GM18505 (cell line): ENCODE results near the gene ETS2.

Experiments used
- ATAC-seq: cut with Tn5 transposase; IDR thresholded peaks from one replicate; pipeline ENCODE4 v1.9.1; 2021; ENCODE audit not compliant: unreplicated experiment
- POLR2A ChIP-seq: IDR thresholded peaks from 4 replicates; pipeline ENCODE4 v1.6.1; 2011; ENCODE audit warnings: borderline replicate concordance; ENCODE audit not compliant: insufficient read depth, insufficient read length; ENCODE audit errors: extremely low read depth

Gene ETS2

GRCh38 chr21:38805328-38806152 lies at the start of gene ETS2:
Gene ETS2, plus strand, starts transcription at chr21:38805929. Its CDS starts 4,106 bp downstream, at chr21:38810035.
- ATAC-seq, result peak; percentile 68
- TF ChIP-seq POLR2A, result peak; percentile 51

- no peak for TF ChIP-seq POLR2A
- no peak for ATAC-seq
These were observed 49.0 kb upstream of the ETS2 start for GRCh38 chr21:38756746-38757145.

GRCh38 chr21:38758501-38759214 lies 47.1 kb upstream of the ETS2 start:
- ATAC-seq, result no peak
- TF ChIP-seq POLR2A, result no peak

GRCh38 chr21:38759413-38759812 lies 46.3 kb upstream of the ETS2 start:
- no peak for TF ChIP-seq POLR2A
- ATAC-seq, result no peak

GRCh38 chr21:38760017-38760761 lies 45.5 kb upstream of the ETS2 start:
- ATAC-seq, result no peak

GRCh38 chr21:38760762-38761155 lies 45.0 kb upstream of the ETS2 start:
- ATAC-seq, result no peak
- no peak for TF ChIP-seq POLR2A

More at GRCh38 chr21:38760017-38760761, 45.5 kb upstream of the ETS2 start:
- no peak for TF ChIP-seq POLR2A

GRCh38 chr21:38761531-38761930 lies 44.2 kb upstream of the ETS2 start:
- ATAC-seq, result no peak
- TF ChIP-seq POLR2A, result no peak

- ATAC-seq, result no peak
- no peak for TF ChIP-seq POLR2A
These were observed 40.7 kb upstream of the ETS2 start for GRCh38 chr21:38765056-38765455.

GRCh38 chr21:38766987-38767722 lies 38.6 kb upstream of the ETS2 start:
- no peak for TF ChIP-seq POLR2A
- ATAC-seq, result peak; percentile 93

- no peak for TF ChIP-seq POLR2A
- no peak for ATAC-seq
These were observed 37.2 kb upstream of the ETS2 start for GRCh38 chr21:38768471-38769063.

- TF ChIP-seq POLR2A, result no peak
- no peak for ATAC-seq
These were observed 36.4 kb upstream of the ETS2 start for GRCh38 chr21:38769191-38769780.

GRCh38 chr21:38770660-38771059 lies 35.1 kb upstream of the ETS2 start:
- no peak for TF ChIP-seq POLR2A
- ATAC-seq, result no peak
